Measurements from ENCODE around the gene EOMES. TPM values are rescaled to one million over a fixed set of nuclear protein-coding genes. Genes with fewer than 3 reads are reported as not detected.
A peak's percentile ranks its signal among the peaks of the same experiment; 100 is the strongest.

EOMES gene
- total RNA-seq, 1 donor from 2014 or later, result not detected

- peaks cover 60% of the 10 kb centered on the region for H3K27me3 Mint-ChIP-seq (ENCODE audit: unreplicated experiment)
- TF ChIP-seq CTCF (IDR thresholded peaks at IDR 0.05; ENCODE audit: partially characterized antibody, unreplicated experiment), result no peak
- DNase-seq, result no peak
- peak overlapping the region; percentile 55 for H3K4me3 Mint-ChIP-seq (ENCODE audit: unreplicated experiment)
- H3K27ac Mint-ChIP-seq (ENCODE audit: unreplicated experiment), result no peak overlapping the region
- peaks cover 7% of the 10 kb centered on the region for H3K9me3 Mint-ChIP-seq (ENCODE audit: unreplicated experiment)
- peaks cover 17% of the 10 kb centered on the region for H3K4me1 Mint-ChIP-seq (ENCODE audit: low read depth, unreplicated experiment)
- no peaks in the 10 kb centered on the region for H3K36me3 Mint-ChIP-seq (ENCODE audit: unreplicated experiment)
Observed at GRCh38 chr3:27720899-27721716, 1.0 kb downstream of the EOMES start.

GRCh38 chr3:27719314-27720003, 2.7 kb downstream of the EOMES start:
- peaks cover 6% of the 10 kb centered on the region for H3K9me3 Mint-ChIP-seq (ENCODE audit: unreplicated experiment)
- H3K36me3 Mint-ChIP-seq (ENCODE audit: unreplicated experiment), result no peaks in the 10 kb centered on the region
- H3K27ac Mint-ChIP-seq (ENCODE audit: unreplicated experiment), result no peak overlapping the region
- peaks cover 57% of the 10 kb centered on the region for H3K27me3 Mint-ChIP-seq (ENCODE audit: unreplicated experiment)
- H3K4me3 Mint-ChIP-seq (ENCODE audit: unreplicated experiment), result no peak overlapping the region
- no peak for TF ChIP-seq CTCF (IDR thresholded peaks at IDR 0.05; ENCODE audit: partially characterized antibody, unreplicated experiment)
- DNase-seq, result no peak
- peaks cover 19% of the 10 kb centered on the region for H3K4me1 Mint-ChIP-seq (ENCODE audit: low read depth, unreplicated experiment)

GRCh38 chr3:27718459-27718858, 3.7 kb downstream of the EOMES start:
- DNase-seq, result no peak
- Mint-ChIP-seq H3K9me3 (ENCODE audit: unreplicated experiment) (peaks cover 4% of the 10 kb centered on the region), H3K4me3 (ENCODE audit: unreplicated experiment) (no peak overlapping the region), H3K27me3 (ENCODE audit: unreplicated experiment) (peaks cover 52% of the 10 kb centered on the region), H3K36me3 (ENCODE audit: unreplicated experiment) (no peaks in the 10 kb centered on the region), H3K27ac (ENCODE audit: unreplicated experiment) (no peak overlapping the region), H3K4me1 (ENCODE audit: low read depth, unreplicated experiment) (peaks cover 19% of the 10 kb centered on the region)
- TF ChIP-seq CTCF (IDR thresholded peaks at IDR 0.05; ENCODE audit: partially characterized antibody, unreplicated experiment), result no peak

GRCh38 chr3:27717200-27717852, 4.8 kb downstream of the EOMES start:
- Mint-ChIP-seq H3K27me3 (ENCODE audit: unreplicated experiment) (peaks cover 51% of the 10 kb centered on the region), H3K36me3 (ENCODE audit: unreplicated experiment) (no peaks in the 10 kb centered on the region), H3K4me3 (ENCODE audit: unreplicated experiment) (no peak overlapping the region), H3K27ac (ENCODE audit: unreplicated experiment) (no peak overlapping the region), H3K4me1 (ENCODE audit: low read depth, unreplicated experiment) (peaks cover 18% of the 10 kb centered on the region), H3K9me3 (ENCODE audit: unreplicated experiment) (peaks cover 6% of the 10 kb centered on the region)
- no peak for TF ChIP-seq CTCF (IDR thresholded peaks at IDR 0.05; ENCODE audit: partially characterized antibody, unreplicated experiment)
- DNase-seq, result no peak

Data from glutamatergic neuron (in vitro differentiated cells).